AG10803 (cell line): Measurements from ENCODE around the gene GUCY1B1.
A peak's percentile ranks its signal among the peaks of the same experiment; 100 is the strongest.

ENCODE experiments used
- DNase-seq: peaks from one replicate; pipeline ENCODE4 v3.0.0; 2010; ENCODE audit warnings: low read depth
- H3K4me3 ChIP-seq: 2 replicates; pipeline ENCODE4 v1.5.1; 2011; ENCODE audit warnings: mild to moderate bottlenecking, low read length, control low read depth
- CTCF ChIP-seq: conservative IDR thresholded peaks from 2 replicates; pipeline ENCODE4 v1.5.1; 2011; ENCODE audit warnings: mild to moderate bottlenecking, low read length, control low read depth, inconsistent platforms

GUCY1B1 gene

GRCh38 chr4:155805016-155805415 lies 46.2 kb downstream of the GUCY1B1 start:
- no peak overlapping the region for H3K4me3 ChIP-seq
- no peak for TF ChIP-seq CTCF
- DNase-seq: no peak

- no peak for TF ChIP-seq CTCF
- H3K4me3 ChIP-seq: no peak overlapping the region
- DNase-seq: peak; percentile 93
Observed at GRCh38 chr4:155807021-155807420, 48.2 kb downstream of the GUCY1B1 start.

- no peak overlapping the region for H3K4me3 ChIP-seq
- peak; percentile 88 for DNase-seq
- peak; percentile 81 for TF ChIP-seq CTCF
Observed at GRCh38 chr4:155809835-155810234, 51.0 kb downstream of the GUCY1B1 start.

- no peak overlapping the region for H3K4me3 ChIP-seq
- DNase-seq: no peak
- no peak for TF ChIP-seq CTCF
Observed at GRCh38 chr4:155811083-155811482, 52.3 kb downstream of the GUCY1B1 start.

- DNase-seq: no peak
- TF ChIP-seq CTCF: no peak
- no peak overlapping the region for H3K4me3 ChIP-seq
Observed at GRCh38 chr4:155818639-155819038, 59.8 kb downstream of the GUCY1B1 start.

GRCh38 chr4:155819066-155819465 lies 60.2 kb downstream of the GUCY1B1 start:
- TF ChIP-seq CTCF: no peak
- no peak for DNase-seq
- H3K4me3 ChIP-seq: no peak overlapping the region

- no peak for DNase-seq
- H3K4me3 ChIP-seq: no peak overlapping the region
- no peak for TF ChIP-seq CTCF
Observed at GRCh38 chr4:155820887-155821518, 62.2 kb downstream of the GUCY1B1 start.
